GM18873 (cell line): Measurements from ENCODE around the gene KRT75.
"Not testable (repeated sequence)": the region's sequence is repeated elsewhere in the genome, so short reads cannot be mapped to it uniquely, and the experiment has no call there.

Experiments
- ATAC-seq: cut with Tn5 transposase; IDR thresholded peaks from one replicate; pipeline ENCODE4 v1.9.1; 2021; ENCODE audit warnings: mild to moderate bottlenecking, moderate library complexity, moderate number of reproducible peaks; ENCODE audit not compliant: unreplicated experiment, low FRiP score

The KRT75 gene

GRCh38 chr12:52418576-52419110, 15.5 kb downstream of the KRT75 start:
- ATAC-seq = no peak

- no peak for ATAC-seq
These were observed 16.4 kb downstream of the KRT75 start for GRCh38 chr12:52417740-52418139.

DNA sequence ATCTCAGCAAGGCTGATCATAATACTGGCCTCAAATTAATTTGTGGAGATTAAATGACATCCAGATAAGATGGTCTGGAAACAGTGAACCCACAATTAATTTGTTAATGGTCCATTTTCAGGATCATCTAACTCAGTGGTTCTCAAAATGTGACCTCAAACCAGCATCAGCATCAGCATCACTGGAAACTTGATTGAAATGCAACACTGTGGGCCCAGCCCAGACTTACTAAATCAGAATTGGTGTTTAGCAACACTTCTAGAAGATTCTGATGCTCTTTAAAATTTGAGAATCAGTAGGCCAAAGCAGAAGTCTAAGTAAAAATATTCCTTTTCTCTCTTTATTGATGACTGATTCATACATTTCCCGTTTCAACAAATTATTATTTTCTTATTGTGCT, 17.4 kb downstream of the KRT75 start:
- no peak for ATAC-seq

- ATAC-seq = no peak
These were observed 18.1 kb downstream of the KRT75 start for GRCh38 chr12:52415870-52416750.

DNA sequence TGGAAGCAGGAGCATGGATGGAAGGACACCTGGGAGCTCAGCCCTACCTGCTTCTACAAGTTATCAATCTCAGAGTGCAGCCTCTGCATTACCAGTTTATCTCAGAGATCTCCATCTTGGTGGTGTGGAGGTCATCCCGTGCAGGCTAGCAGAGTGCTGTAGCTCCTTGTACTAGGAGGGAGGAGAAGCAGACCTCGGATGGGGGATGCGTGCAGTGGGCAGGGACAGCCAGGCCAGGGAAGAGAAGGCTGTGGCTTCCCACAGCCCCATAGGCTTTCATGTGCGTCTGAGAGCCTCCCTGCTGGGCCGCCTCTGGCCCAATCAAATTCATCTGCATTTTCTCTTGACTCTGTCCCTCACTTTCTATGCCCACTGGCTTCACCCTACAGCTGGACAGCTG, 19.2 kb downstream of the KRT75 start:
- no peak for ATAC-seq

- no peak for ATAC-seq
These were observed 20.3 kb downstream of the KRT75 start for GRCh38 chr12:52413782-52414345.

GRCh38 chr12:52413202-52413601, 21.0 kb downstream of the KRT75 start:
- ATAC-seq = no peak

- ATAC-seq = no peak
These were observed 22.4 kb downstream of the KRT75 start for GRCh38 chr12:52411815-52412214.

DNA sequence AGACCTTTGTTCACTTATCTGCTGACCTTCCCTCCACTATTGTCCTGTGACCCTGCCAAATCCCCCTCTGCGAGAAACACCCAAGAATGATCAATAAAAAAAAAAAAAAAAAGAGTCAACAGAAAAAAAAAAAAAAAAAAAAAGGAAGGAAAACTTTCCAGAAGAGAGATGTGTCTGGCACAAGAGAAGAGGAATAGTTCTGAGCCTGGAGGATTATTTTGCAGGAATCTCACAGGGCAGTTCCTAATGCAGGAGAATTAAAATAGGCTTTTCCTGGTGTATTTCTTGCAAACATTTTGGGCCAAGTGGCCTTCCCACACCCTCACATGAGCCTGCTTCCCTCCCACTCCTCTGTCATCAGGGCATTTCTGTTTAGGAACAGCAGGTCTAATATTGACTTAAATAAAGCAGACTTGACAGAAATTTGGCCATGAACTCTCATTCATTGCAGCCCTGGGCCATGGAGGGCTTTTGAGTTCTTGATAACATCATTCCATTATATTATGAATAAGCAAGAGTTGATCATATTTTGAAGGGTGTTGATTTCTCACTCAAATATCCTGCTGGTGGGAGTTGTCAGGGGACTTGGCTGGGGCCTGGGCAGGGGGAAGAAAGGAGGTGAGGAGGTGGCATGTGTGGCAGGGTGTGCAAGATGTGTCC, 23.5 kb downstream of the KRT75 start:
- not testable (repeated sequence) for ATAC-seq

DNA sequence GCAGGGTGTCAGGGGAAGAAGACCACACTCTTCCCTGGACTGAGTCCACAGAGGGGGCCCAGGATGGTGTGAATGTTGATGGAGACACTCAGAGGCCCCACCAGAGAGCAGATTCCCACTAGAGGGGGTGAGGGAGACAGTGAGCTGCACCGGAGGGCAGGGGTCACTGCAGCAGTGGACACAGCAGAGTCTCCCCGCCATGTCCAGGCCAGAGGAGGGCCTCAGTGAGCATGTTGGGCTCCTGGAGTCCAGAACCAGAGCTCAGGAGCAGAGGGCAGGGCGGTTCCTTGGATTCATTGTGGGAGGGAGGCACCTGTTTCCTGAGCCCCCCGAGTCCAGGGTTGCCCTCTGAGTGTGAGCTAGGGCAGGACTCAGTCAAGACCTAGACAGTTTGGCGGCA, 26.3 kb downstream of the KRT75 start:
- ATAC-seq = no peak

- no peak for ATAC-seq
These were observed 28.2 kb downstream of the KRT75 start, which contains the start of gene KRT82 for GRCh38 chr12:52405922-52406385. Gene KRT82, minus strand, starts transcription at chr12:52406335. Its CDS starts 58 bp downstream, at chr12:52406277.

DNA sequence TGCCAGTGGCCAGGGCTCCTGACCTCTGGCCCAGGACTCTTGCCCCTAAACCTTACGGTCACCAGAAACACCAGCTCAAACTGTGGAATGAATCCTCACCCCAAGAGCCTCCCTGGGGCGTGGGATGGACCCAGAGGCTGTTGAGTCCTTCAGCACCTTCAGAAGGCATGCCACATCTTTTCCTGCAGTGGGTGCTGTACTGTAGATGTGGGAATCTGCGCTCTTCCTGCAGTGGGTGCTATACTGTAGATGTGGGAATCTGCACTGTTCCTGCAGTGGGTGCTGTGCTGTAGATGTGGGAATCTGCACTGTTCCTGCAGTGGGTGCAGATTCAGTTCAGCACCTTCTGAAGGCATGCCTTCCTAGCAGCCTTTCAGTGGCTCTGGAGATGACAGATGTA, 29.2 kb downstream of the KRT75 start:
- ATAC-seq = no peak

GRCh38 chr12:52403561-52403960, 30.6 kb downstream of the KRT75 start:
- ATAC-seq = no peak

DNA sequence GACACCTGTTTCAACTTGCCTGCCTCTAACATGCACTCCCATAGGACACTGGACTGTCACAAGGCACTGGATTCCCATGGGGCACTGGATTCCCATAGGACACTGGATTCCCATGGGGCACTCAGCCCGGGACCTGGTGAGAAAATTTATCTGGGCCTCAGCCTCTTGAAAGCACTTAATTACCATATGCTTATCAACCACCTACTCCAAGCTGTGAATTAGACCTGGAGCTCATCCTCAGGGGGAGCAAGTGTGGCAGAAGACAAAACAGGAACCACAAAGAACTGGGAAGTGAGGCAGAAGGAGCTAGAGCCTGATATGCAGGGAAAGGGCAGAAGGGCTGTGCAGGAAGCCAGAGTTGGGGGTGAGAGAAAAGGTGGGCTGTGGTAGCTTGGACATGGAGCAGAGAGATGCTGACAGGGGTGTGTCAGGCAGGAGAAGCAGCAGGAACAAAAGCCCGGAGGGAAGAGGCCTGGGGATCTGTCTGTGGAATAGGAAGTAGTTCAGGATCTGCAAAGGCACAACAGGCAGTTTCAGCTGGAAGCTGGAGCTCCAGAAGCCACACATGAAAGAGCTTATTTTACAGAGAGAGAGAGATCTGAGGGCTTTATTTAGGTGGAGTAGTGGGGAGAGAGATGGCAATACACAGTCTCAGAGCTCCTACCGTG, 31.2 kb downstream of the KRT75 start:
- no peak for ATAC-seq

DNA sequence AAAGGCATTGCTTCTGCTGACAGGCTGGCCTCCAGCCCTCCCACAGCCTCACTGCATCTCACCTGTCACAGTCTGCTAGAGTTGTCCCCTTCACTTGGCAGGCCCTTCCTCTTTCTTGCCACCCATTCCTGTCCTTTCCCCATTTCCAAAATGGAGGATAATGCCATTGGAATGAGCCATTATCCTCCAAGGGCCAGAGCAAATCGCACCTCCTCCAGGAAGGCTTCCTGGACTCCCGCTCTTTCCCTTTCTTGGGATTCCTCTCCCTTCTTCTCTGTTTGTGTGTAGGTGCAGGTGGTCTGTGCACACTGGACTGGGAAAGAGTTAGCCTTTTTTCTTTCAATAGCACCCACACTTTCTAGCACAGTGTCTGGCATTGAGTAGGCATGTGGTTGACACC, 31.8 kb downstream of the KRT75 start:
- ATAC-seq = no peak

DNA sequence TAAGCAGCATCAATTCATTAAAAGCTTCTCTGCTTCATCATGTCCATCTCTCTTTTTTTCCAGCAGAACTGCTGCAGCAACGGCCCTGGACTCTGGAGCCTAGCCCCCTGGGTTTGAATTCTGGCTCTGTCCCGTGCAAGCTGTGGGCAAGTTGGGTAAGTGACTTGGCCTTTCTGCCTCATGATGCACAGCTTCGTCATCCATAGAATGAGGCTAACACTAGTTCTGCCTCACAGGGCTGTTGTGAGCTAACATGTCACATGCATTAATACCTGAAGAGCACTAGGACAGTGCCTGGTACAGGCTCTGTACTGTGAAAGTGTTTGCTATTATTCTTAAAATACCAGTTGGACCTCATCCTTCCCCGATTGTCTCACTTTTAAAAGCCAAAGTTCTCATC, 32.2 kb downstream of the KRT75 start:
- no peak for ATAC-seq

- ATAC-seq = no peak
These were observed 32.6 kb downstream of the KRT75 start for GRCh38 chr12:52401526-52401925.

DNA sequence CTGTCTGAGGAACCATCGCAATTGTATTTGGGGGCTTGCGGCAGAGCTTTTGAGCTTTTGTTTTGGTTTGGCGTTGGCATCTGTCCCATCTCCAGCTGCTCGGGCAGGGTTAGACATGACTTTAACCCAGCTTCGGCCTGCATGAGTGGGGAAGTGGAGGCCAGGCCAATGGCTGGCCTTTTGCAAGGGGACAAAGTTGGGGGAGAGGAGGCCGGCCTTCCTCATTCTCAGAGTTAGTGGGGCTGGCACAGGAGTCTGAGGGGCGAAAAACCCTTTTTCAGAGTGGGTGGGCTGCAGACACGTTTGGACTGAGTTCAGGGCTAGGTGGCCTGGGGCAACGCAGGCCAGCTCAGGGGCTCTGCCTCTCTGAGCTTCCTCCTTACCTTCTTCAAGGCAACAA, 33.3 kb downstream of the KRT75 start:
- ATAC-seq = no peak

GRCh38 chr12:52399756-52400155, 34.4 kb downstream of the KRT75 start:
- no peak for ATAC-seq

- no peak for ATAC-seq
These were observed 36.0 kb downstream of the KRT75 start for GRCh38 chr12:52398176-52398575.

GRCh38 chr12:52396656-52397055, 37.5 kb downstream of the KRT75 start:
- ATAC-seq = no peak
